B cell (primary cell): ENCODE measurements around the gene ARHGAP26. TPM values are rescaled to one million over a fixed set of nuclear protein-coding genes. Genes with fewer than 3 reads are reported as not detected.

Experiments used
- ATAC-seq: fragments of 200-7000 bp; cut with Tn5 transposase; one replicate; pipeline ENCODE4 v1.10.0; 2021; ENCODE audit warnings: low read depth, mild to moderate bottlenecking, moderate number of reproducible peaks, moderate library complexity
- CTCF ChIA-PET: fragments of 350-600 bp; sonication (Branson Sonifier 250); formaldehyde crosslinking; loops from one replicate; lab custom pipeline; 2021; ENCODE audit warnings: antibody characterized with exemption, inconsistent platforms; lab: Charles Lee
- POLR2A ChIA-PET: fragments of 350-600 bp; sonication (Branson Sonifier 250); formaldehyde crosslinking; loops from one replicate; lab custom pipeline; 2021; ENCODE audit warnings: antibody characterized with exemption; lab: Charles Lee
- DNase-seq: peaks from one replicate; pipeline ENCODE4 v3.0.0; 2013
- H2AFZ ChIP-seq: 2 replicates; pipeline ENCODE4 v1.6.1; 2012; ENCODE audit warnings: mild to moderate bottlenecking, low read depth, low read length; ENCODE audit not compliant: insufficient read depth, poor library complexity, severe bottlenecking
- H3K27ac ChIP-seq, 2 donors: 1 replicate in 1 of 2; 2 replicates in 1 of 2; pipeline ENCODE4 v1.5.1; 2012 to 2013; ENCODE audit warnings: low read length in 2 of 2, mild to moderate bottlenecking in 2 of 2, moderate library complexity in 1 of 2
- H3K27me3 ChIP-seq, 4 experiments: fragments of 200-600 bp in 1 of 4; sonication (generic) in 1 of 4; replicated peaks in 1 of 4; 1 replicate in 2 of 4; 2 replicates in 2 of 4; pipeline versions ENCODE4 v1.6.1 to v1.7.0; 2013 to 2016; ENCODE audit warnings: low read length in 3 of 4, mild to moderate bottlenecking in 2 of 4, mixed read lengths in 1 of 4, moderate library complexity in 1 of 4; ENCODE audit not compliant: insufficient read depth in 4 of 4, control insufficient read depth in 3 of 4; ENCODE audit errors: control extremely low read depth in 1 of 4
- H3K36me3 ChIP-seq, 2 experiments: replicated peaks in 1 of 2; 1 replicate in 1 of 2; 2 replicates in 1 of 2; pipeline versions ENCODE4 v1.6.1 to v1.7.1; 2013; ENCODE audit warnings: low read length in 1 of 2; ENCODE audit not compliant: insufficient read depth in 2 of 2, control insufficient read depth in 1 of 2; ENCODE audit errors: control extremely low read depth in 1 of 2, extremely low read depth in 1 of 2
- H3K4me1 ChIP-seq, 2 donors: fragments of 200-600 bp in 1 of 2; sonication (generic) in 1 of 2; 1 replicate in 1 of 2; 2 replicates in 1 of 2; pipeline versions ENCODE4 v1.5.1 to v1.6.1; 2013 to 2017; ENCODE audit warnings: low read length in 2 of 2; ENCODE audit not compliant: control insufficient read depth in 2 of 2, insufficient read depth in 2 of 2
- H3K4me2 ChIP-seq: replicated peaks from 2 replicates; pipeline ENCODE3; 2012; ENCODE audit warnings: mild to moderate bottlenecking, low read depth, low read length; ENCODE audit not compliant: poor library complexity, severe bottlenecking
- H3K4me3 ChIP-seq, 5 experiments: fragments of 200-600 bp in 1 of 5; sonication (generic) in 1 of 5; 1 replicate in 3 of 5; 2 replicates in 2 of 5; pipeline versions ENCODE4 v1.5.1 to v1.7.0; 2011 to 2016; ENCODE audit warnings: low read length in 4 of 5, mild to moderate bottlenecking in 4 of 5, low read depth in 2 of 5, control low read depth in 1 of 5, moderate library complexity in 1 of 5; ENCODE audit not compliant: insufficient read depth in 1 of 5; ENCODE audit errors: control extremely low read depth in 1 of 5, extremely low read depth in 1 of 5
- H3K79me2 ChIP-seq: fragments of 200-600 bp; sonication (generic); one replicate; pipeline ENCODE4 v1.6.0; 2016; ENCODE audit warnings: low read length; ENCODE audit not compliant: control insufficient read depth, insufficient read depth
- H3K9ac ChIP-seq: fragments of 200-600 bp; sonication (generic); 2 replicates; pipeline ENCODE4 v1.6.1; 2017; ENCODE audit warnings: mild to moderate bottlenecking, low read length, moderate library complexity
- H3K9me3 ChIP-seq, 3 donors: one replicate each; pipeline versions ENCODE4 v1.6.1 to v1.7.1; 2013; ENCODE audit warnings: low read length in 2 of 3; ENCODE audit not compliant: control insufficient read depth in 2 of 3, insufficient read depth in 1 of 3; ENCODE audit errors: control extremely low read depth in 1 of 3
- H4K20me1 ChIP-seq: 2 replicates; pipeline ENCODE4 v1.6.0; 2012; ENCODE audit warnings: mild to moderate bottlenecking, low read length; ENCODE audit not compliant: insufficient read depth, control insufficient read depth, poor library complexity, severe bottlenecking
- H3K27ac Mint-ChIP-seq: one replicate; pipeline ENCODE4 v1.8.0; 2021; ENCODE audit warnings: mixed read lengths
- H3K27me3 Mint-ChIP-seq: one replicate; pipeline ENCODE4 v1.8.0; 2021; ENCODE audit warnings: mixed read lengths
- H3K4me1 Mint-ChIP-seq: one replicate; pipeline ENCODE4 v1.8.0; 2021; ENCODE audit warnings: mixed read lengths
- H3K4me3 Mint-ChIP-seq: one replicate; pipeline ENCODE4 v1.8.0; 2021; ENCODE audit warnings: mixed read lengths
- H3K9me3 Mint-ChIP-seq: one replicate; pipeline ENCODE4 v1.8.0; 2022; ENCODE audit warnings: mixed read lengths; ENCODE audit not compliant: insufficient read depth
- EZH2 ChIP-seq: IDR thresholded peaks from 2 replicates; pipeline ENCODE4 v1.6.1; 2012; ENCODE audit warnings: borderline replicate concordance, low read depth, mild to moderate bottlenecking, moderate library complexity, low read length; ENCODE audit not compliant: insufficient read depth, poor library complexity, severe bottlenecking
- WGBS: methylation state at CpG from one replicate; pipeline ENCODE4 v1.1.5; 2013; ENCODE audit warnings: missing lambda C conversion rate; ENCODE audit not compliant: insufficient coverage; 5-methylcytosine and 5-hydroxymethylcytosine counted together
- intact Hi-C: fragments of 100-400 bp; cut with micrococcal nuclease; formaldehyde crosslinking; loops from one replicate; pipeline ENCODE4 v1.10.0; 2022
- polyA plus RNA-seq: library from polyadenylated mRNA; depleted of rRNA; stranded (reverse); fragments of >200 nt; gene quantifications from 2 replicates; pipeline ENCODE4 v1.2.3, GENCODE V29; 2012
- total RNA-seq, 2 donors: library from RNA; stranded (reverse); fragments of 120-200 nt in 1 of 2; gene quantifications; 1 replicate in 1 of 2; 2 replicates in 1 of 2; pipeline versions ENCODE4 v1.2.3 to v1.2.4, GENCODE V29; 2013 to 2022
- TF ChIP-seq, protein P1 (sequence below): fragments of 200-600 bp; IDR thresholded peaks from one replicate; pipeline ENCODE4 v1.8.0; 2022; ENCODE audit warnings: antibody characterized with exemption, mild to moderate bottlenecking

The ARHGAP26 gene
- total and polyA plus RNA-seq, 2 donors (not counting 1 experiment from before 2014, with no cell fraction given) = 1.8 to 22.5 TPM

DNA sequence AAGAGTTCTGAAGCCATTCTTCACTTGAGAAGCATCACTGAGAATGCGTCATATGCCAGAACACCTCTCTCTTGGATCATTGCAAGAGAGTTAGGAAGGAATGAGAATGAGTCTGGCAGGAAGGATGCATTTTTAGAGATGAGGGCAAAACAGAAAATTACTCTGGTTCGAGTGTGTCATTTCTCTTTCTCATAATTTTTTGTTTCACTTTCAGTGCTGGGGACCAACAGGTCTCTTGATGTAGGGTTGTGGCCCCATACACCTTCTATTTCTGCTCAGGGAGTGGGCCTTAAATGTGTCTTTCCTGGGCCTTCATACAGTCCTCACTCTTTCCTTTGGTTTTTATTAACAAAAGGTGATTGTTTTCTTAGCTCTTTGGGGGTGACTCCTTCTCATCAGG lies 330.9 kb downstream of the ARHGAP26 start:
- no peak for TF ChIP-seq EZH2
- TF ChIP-seq, protein P1, sequence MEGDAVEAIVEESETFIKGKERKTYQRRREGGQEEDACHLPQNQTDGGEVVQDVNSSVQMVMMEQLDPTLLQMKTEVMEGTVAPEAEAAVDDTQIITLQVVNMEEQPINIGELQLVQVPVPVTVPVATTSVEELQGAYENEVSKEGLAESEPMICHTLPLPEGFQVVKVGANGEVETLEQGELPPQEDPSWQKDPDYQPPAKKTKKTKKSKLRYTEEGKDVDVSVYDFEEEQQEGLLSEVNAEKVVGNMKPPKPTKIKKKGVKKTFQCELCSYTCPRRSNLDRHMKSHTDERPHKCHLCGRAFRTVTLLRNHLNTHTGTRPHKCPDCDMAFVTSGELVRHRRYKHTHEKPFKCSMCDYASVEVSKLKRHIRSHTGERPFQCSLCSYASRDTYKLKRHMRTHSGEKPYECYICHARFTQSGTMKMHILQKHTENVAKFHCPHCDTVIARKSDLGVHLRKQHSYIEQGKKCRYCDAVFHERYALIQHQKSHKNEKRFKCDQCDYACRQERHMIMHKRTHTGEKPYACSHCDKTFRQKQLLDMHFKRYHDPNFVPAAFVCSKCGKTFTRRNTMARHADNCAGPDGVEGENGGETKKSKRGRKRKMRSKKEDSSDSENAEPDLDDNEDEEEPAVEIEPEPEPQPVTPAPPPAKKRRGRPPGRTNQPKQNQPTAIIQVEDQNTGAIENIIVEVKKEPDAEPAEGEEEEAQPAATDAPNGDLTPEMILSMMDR = no peak
- no peaks in the 10 kb centered on the region for H4K20me1 ChIP-seq
- H3K27me3 ChIP-seq = no peaks in the 10 kb centered on the region
- H3K27ac Mint-ChIP-seq = no peak overlapping the region
- H3K79me2 ChIP-seq = no peaks in the 10 kb centered on the region
- POLR2A ChIA-PET = no interaction called here
- peaks cover 3 to 8% of the 10 kb centered on the region in 2 donors for H3K4me1 ChIP-seq
- H3K4me1 Mint-ChIP-seq = peaks cover 13% of the 10 kb centered on the region
- intact Hi-C loops = no loop called here
- no peak overlapping the region for H3K4me2 ChIP-seq
- H3K27me3 Mint-ChIP-seq = no peaks in the 10 kb centered on the region
- no peak overlapping the region for H3K27ac ChIP-seq
- H3K9me3 ChIP-seq = no peaks in the 10 kb centered on the region
- CTCF ChIA-PET = interaction anchor here (1.4 kb wide), 1 partner anchor 37 kb away, joined by 3 read pairs; no protein-coding TSS in a partner anchor
- peaks cover 0 to 1% of the 10 kb centered on the region in 2 experiments for H3K36me3 ChIP-seq
- H3K9ac ChIP-seq = no peak overlapping the region
- H3K9me3 Mint-ChIP-seq = no peaks in the 10 kb centered on the region
- H3K4me3 ChIP-seq = no peak overlapping the region
- no peak for DNase-seq
- peak overlapping the region; percentile 30 for H2AFZ ChIP-seq
- no peak for ATAC-seq
- H3K4me3 Mint-ChIP-seq = no peak overlapping the region
- WGBS = no CpG with 5 or more reads among the region's 2 CpGs

DNA sequence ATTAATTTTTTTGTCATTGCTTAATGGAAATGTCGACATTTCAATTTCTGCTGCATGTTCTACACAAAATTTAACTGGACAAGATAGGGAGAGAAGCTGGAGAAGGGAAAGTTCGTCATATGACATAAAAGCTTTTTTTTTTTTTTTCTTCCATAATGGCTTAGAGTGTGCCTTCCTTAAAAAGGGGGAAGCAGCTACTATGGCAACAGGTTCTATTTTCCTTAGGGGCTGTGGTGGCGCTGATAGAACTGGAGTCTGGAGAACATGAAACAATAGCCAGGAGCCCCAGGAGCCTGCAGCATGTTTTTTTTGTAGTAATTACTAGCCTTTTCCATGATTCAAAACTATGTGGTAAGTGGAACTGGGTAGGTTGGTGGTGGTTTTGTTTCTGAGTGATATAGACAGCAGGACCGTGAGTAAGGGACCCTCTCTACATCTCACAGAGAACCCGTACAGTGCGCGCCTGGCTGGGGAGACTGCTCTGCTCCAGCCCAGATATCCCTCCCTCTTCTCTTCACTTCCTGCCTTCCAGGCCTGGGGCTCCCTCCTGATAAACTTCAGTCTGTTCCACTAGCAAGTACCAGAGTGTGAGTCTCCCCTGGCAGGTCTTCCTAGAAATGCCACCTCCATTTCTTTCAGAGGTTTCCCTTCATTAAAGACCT lies 331.7 kb downstream of the ARHGAP26 start:
- ChIA-PET POLR2A (no interaction called here), CTCF (no interaction called here)
- no peaks in the 10 kb centered on the region for H3K9me3 Mint-ChIP-seq
- no peaks in the 10 kb centered on the region for H4K20me1 ChIP-seq
- H3K79me2 ChIP-seq = no peaks in the 10 kb centered on the region
- DNase-seq = no peak
- H3K4me3 Mint-ChIP-seq = no peak overlapping the region
- TF ChIP-seq, protein P1 = no peak
- no peak for TF ChIP-seq EZH2
- H3K4me1 Mint-ChIP-seq = peaks cover 13% of the 10 kb centered on the region
- H3K27me3 Mint-ChIP-seq = no peaks in the 10 kb centered on the region
- no peak overlapping the region for H3K4me2 ChIP-seq
- no peak for ATAC-seq
- H3K4me3 ChIP-seq = no peak overlapping the region
- no peak overlapping the region for H2AFZ ChIP-seq
- no peak overlapping the region for H3K27ac ChIP-seq
- H3K27ac Mint-ChIP-seq = no peak overlapping the region
- peaks cover 3 to 8% of the 10 kb centered on the region in 2 donors for H3K4me1 ChIP-seq
- peaks cover 0 to 1% of the 10 kb centered on the region in 2 experiments for H3K36me3 ChIP-seq
- H3K27me3 ChIP-seq = no peaks in the 10 kb centered on the region
- 97% methylated on average over 3 of the region's 7 CpGs for WGBS
- intact Hi-C loops = no loop called here
- no peak overlapping the region for H3K9ac ChIP-seq
- no peaks in the 10 kb centered on the region for H3K9me3 ChIP-seq
